GM18517 (cell line): ENCODE measurements around the gene FOXN3.

Source experiments
- ATAC-seq: cut with Tn5 transposase; IDR thresholded peaks from one replicate; pipeline ENCODE4 v1.9.1; 2021; ENCODE audit warnings: mild to moderate bottlenecking, moderate library complexity; ENCODE audit not compliant: unreplicated experiment

FOXN3 gene

GRCh38 chr14:89432226-89432625, 15.2 kb upstream of the FOXN3 start:
- ATAC-seq, result no peak

GRCh38 chr14:89430391-89431236, 13.6 kb upstream of the FOXN3 start:
- ATAC-seq, result peak; percentile 85

- ATAC-seq, result no peak
These were observed 12.5 kb upstream of the FOXN3 start for GRCh38 chr14:89429199-89430181.

- no peak for ATAC-seq
These were observed 11.6 kb upstream of the FOXN3 start for GRCh38 chr14:89428546-89429198.

- no peak for ATAC-seq
These were observed 11.1 kb upstream of the FOXN3 start for GRCh38 chr14:89428173-89428523.

GRCh38 chr14:89427426-89428172, 10.6 kb upstream of the FOXN3 start:
- ATAC-seq, result no peak

GRCh38 chr14:89425931-89426330, 8.9 kb upstream of the FOXN3 start:
- no peak for ATAC-seq

GRCh38 chr14:89424241-89424640, 7.2 kb upstream of the FOXN3 start:
- no peak for ATAC-seq

GRCh38 chr14:89422952-89423345, 5.9 kb upstream of the FOXN3 start:
- ATAC-seq, result no peak

- ATAC-seq, result no peak
These were observed 5.3 kb upstream of the FOXN3 start for GRCh38 chr14:89422181-89422951.

- ATAC-seq, result no peak
These were observed 3.5 kb upstream of the FOXN3 start for GRCh38 chr14:89420502-89420901.

- ATAC-seq, result no peak
These were observed 3.0 kb upstream of the FOXN3 start for GRCh38 chr14:89419973-89420482.

- no peak for ATAC-seq
These were observed 1.9 kb upstream of the FOXN3 start for GRCh38 chr14:89418976-89419375.

- ATAC-seq, result no peak
These were observed 1.4 kb upstream of the FOXN3 start for GRCh38 chr14:89418452-89418851.

- ATAC-seq, result peak; percentile 68
These were observed 612 bp upstream of the FOXN3 start for GRCh38 chr14:89417465-89418225.

- peak; percentile 90 for ATAC-seq
These were observed 734 bp downstream of the FOXN3 start for GRCh38 chr14:89416002-89416995.

- ATAC-seq, result no peak
These were observed 1.9 kb downstream of the FOXN3 start for GRCh38 chr14:89415159-89415558.

GRCh38 chr14:89411976-89412375, 5.1 kb downstream of the FOXN3 start:
- ATAC-seq, result no peak
